ENCODE results near the gene TRAF4.
A peak's percentile ranks its signal among the peaks of the same experiment; 100 is the strongest.

Gene TRAF4

DNA sequence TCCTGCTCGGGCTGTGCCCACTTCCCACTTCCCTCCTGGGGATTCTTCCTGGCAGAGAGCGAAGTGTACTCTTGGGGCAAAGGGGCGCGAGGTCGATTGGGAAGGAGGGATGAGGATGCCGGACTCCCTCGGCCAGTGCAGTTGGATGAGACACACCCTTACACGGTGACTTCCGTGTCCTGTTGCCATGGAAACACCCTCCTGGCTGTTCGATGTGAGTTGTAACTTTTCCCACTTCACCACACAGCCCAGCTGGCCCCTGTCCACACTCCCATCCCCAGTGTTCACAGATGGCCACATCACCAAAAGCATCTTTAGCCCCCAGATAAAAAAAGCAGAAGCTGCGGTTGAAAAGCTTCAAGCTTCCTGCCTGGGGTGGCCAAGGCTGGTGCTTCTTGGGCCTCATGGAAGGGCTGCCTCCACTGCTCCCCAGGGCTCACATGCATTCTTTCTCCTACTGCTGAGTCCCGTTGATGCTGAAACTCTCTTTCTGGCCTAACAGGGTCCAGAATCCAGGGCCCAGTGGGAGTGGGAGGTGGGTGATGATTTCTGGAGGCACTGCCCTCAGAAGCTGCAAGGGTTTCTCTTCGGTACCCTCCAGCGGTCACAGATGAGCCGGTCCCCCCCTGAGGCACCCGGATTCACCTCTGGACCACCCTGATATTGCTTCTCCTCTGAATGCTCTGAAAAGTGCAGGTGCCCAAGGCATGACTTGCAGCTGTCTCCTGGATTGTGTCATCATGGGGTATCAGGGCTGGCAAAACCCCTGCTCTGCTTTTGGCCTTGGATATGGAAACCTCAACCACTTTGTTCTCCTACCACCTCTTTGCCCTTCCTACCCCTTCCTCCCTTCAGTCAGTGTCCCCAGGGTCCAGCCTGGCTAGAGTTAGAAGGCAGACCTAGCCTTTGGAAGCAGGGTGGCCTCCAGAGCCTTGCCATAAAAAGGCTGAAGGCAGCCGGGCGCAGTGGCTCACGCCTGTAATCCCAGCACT, 2.2 kb upstream of the TRAF4 start:
- Histone ChIP-seq H3K27ac (no peak overlapping the region), H3K9ac (no peak overlapping the region), H2AFZ (ENCODE audit: low read depth) (no peak overlapping the region), H3K79me2 (ENCODE audit: insufficient read depth, low read depth) (peaks cover 24% of the 10 kb centered on the region), H3K4me3 (IDR thresholded peaks at IDR 0.05; ENCODE audit: insufficient read depth, low read depth, low read length) (no peak overlapping the region), H3K4me2 (no peak overlapping the region), H4K20me1 (ENCODE audit: insufficient read depth) (0 out of 2 replicates have a peak, but pooled peaks cover 4% of the 10 kb centered on the region), H3K27me3 (ENCODE audit: insufficient read depth, low read depth) (no peaks in the 10 kb centered on the region), H3K4me1 (ENCODE audit: low read depth, poor library complexity, severe bottlenecking) (peaks cover 37% of the 10 kb centered on the region), H3K36me3 (ENCODE audit: insufficient read depth) (no peaks in the 10 kb centered on the region)
- TF ChIP-seq, protein P1, sequence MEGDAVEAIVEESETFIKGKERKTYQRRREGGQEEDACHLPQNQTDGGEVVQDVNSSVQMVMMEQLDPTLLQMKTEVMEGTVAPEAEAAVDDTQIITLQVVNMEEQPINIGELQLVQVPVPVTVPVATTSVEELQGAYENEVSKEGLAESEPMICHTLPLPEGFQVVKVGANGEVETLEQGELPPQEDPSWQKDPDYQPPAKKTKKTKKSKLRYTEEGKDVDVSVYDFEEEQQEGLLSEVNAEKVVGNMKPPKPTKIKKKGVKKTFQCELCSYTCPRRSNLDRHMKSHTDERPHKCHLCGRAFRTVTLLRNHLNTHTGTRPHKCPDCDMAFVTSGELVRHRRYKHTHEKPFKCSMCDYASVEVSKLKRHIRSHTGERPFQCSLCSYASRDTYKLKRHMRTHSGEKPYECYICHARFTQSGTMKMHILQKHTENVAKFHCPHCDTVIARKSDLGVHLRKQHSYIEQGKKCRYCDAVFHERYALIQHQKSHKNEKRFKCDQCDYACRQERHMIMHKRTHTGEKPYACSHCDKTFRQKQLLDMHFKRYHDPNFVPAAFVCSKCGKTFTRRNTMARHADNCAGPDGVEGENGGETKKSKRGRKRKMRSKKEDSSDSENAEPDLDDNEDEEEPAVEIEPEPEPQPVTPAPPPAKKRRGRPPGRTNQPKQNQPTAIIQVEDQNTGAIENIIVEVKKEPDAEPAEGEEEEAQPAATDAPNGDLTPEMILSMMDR (conservative IDR thresholded peaks at IDR 0.05; ENCODE audit: low read depth, low read length) = no peak

- H3K27me3 ChIP-seq (ENCODE audit: insufficient read depth, low read depth) = no peaks in the 10 kb centered on the region
- H3K4me1 ChIP-seq (ENCODE audit: low read depth, poor library complexity, severe bottlenecking) = peaks cover 35% of the 10 kb centered on the region
- H3K4me3 ChIP-seq (IDR thresholded peaks at IDR 0.05; ENCODE audit: insufficient read depth, low read depth, low read length) = no peak overlapping the region
- H3K4me2 ChIP-seq = peak overlapping the region; percentile 93
- no peaks in the 10 kb centered on the region for H3K36me3 ChIP-seq (ENCODE audit: insufficient read depth)
- H3K9ac ChIP-seq = peak overlapping the region; percentile 82
- 0 out of 2 replicates have a peak, but pooled peaks cover 4% of the 10 kb centered on the region for H4K20me1 ChIP-seq (ENCODE audit: insufficient read depth)
- peak overlapping the region; percentile 62 for H3K27ac ChIP-seq
- peak overlapping the region; percentile 17; the same call in 1 of the 2 replicates for H2AFZ ChIP-seq (ENCODE audit: low read depth)
- TF ChIP-seq, protein P1 (conservative IDR thresholded peaks at IDR 0.05; ENCODE audit: low read depth, low read length) = no peak
- peaks cover 24% of the 10 kb centered on the region for H3K79me2 ChIP-seq (ENCODE audit: insufficient read depth, low read depth)
Measured at GRCh38 chr17:28744104-28744971, 527 bp downstream of the TRAF4 start.

DNA sequence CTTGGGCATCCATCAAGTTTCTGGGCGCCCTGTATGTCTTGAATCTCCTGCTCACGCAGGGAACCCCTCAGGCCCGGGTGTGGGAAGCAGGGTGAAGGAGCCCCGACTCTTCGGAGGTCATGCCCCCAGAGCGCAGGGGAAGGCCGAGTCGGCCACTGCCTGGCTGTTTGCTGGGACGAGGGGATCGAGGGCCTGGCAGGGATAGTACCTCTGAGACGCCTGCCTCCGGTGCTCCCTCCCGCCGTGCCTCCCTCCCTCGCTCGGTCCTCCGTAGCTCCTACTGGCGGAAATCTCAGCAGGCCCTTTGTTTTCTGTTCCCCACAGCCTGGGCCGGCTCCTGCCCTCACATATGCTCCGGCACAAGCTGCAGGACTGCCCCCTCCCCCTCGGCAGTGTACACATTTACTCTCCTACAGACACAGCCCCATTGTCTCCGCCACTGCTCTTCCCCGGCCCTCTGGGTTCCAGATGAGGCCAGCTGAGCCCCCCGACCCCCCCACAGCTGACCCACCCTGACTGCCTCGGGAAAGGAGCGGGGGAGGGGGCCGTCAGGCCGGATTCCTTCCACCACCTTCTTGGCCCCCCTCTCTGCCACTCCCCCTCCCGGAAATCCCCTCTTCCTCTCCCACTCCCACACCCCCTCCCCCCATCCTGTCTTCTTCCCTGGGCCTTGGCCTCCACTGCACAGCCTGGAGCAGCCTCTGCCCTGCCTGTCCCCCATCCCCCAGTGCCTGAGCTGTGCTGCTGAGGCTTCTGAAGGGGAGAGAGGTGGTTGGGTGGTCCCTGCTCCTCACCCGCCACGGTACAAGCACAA, 1.4 kb downstream of the TRAF4 start:
- H4K20me1 ChIP-seq (ENCODE audit: insufficient read depth) = 0 out of 2 replicates have a peak, but pooled peaks cover 4% of the 10 kb centered on the region
- peak overlapping the region; percentile 93 for H3K4me2 ChIP-seq
- peaks cover 24% of the 10 kb centered on the region for H3K79me2 ChIP-seq (ENCODE audit: insufficient read depth, low read depth)
- H3K27me3 ChIP-seq (ENCODE audit: insufficient read depth, low read depth) = no peaks in the 10 kb centered on the region
- H3K27ac ChIP-seq = peak overlapping the region; percentile 62
- peaks cover 40% of the 10 kb centered on the region for H3K4me1 ChIP-seq (ENCODE audit: low read depth, poor library complexity, severe bottlenecking)
- H2AFZ ChIP-seq (ENCODE audit: low read depth) = peak overlapping the region; percentile 17; the same call in 1 of the 2 replicates
- H3K4me3 ChIP-seq (IDR thresholded peaks at IDR 0.05; ENCODE audit: insufficient read depth, low read depth, low read length) = no peak overlapping the region
- TF ChIP-seq, protein P1 (conservative IDR thresholded peaks at IDR 0.05; ENCODE audit: low read depth, low read length) = no peak
- H3K36me3 ChIP-seq (ENCODE audit: insufficient read depth) = no peaks in the 10 kb centered on the region; the same call in 1 of the 2 replicates
- peak overlapping the region; percentile 82 for H3K9ac ChIP-seq

Measured in KMS-11 (cell line).